COLO668 (cell line): Measurements from ENCODE around the gene BASP1.
"Not testable (repeated sequence)": the region's sequence is repeated elsewhere in the genome, so short reads cannot be mapped to it uniquely, and the experiment has no call there.

Experiments
- DNase-seq: peaks from one replicate; lab custom pipeline; 2025; ENCODE audit not compliant: unreplicated experiment; lab: John Stamatoyannopoulos, UW

Gene BASP1

DNA sequence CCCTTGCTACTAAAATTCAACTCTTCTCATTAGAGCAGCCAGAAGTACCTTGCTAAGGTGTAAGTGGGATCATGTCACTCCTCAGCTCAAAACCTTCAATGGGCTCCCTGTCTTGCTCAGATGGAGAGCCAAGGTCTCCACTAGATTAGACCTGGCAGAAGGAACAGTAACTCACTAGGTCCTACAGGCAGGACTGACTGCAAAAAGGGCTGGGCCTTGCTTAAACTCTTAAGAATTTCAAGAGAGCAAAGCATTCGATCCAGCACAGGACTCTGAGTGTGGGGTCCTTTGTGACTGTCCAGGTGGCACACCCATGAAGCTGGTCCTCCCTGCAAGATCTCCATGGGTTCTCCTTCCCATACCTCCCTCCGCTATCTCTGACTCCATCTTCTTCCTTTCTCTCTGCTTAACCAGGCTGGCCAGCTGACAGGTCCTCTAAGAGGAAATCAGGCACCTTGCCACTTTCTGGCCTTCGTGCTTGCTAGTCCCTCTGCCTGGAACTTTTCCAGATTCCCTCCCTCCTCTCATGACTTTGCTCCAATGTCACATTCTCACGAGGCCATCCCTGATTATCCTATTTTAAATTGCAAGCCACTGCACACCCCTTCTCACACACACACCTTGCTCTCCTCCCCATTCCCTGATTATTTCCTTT is 70.2 kb downstream of the BASP1 start:
- no peak for DNase-seq

- no peak for DNase-seq
Measured at GRCh38 chr5:17288570-17288969, 71.1 kb downstream of the BASP1 start.

- DNase-seq, result no peak
Measured at GRCh38 chr5:17289681-17290539, 72.5 kb downstream of the BASP1 start.

GRCh38 chr5:17290540-17290974 is 73.1 kb downstream of the BASP1 start:
- no peak for DNase-seq

GRCh38 chr5:17292434-17293015 is 75.1 kb downstream of the BASP1 start:
- no peak for DNase-seq

DNA sequence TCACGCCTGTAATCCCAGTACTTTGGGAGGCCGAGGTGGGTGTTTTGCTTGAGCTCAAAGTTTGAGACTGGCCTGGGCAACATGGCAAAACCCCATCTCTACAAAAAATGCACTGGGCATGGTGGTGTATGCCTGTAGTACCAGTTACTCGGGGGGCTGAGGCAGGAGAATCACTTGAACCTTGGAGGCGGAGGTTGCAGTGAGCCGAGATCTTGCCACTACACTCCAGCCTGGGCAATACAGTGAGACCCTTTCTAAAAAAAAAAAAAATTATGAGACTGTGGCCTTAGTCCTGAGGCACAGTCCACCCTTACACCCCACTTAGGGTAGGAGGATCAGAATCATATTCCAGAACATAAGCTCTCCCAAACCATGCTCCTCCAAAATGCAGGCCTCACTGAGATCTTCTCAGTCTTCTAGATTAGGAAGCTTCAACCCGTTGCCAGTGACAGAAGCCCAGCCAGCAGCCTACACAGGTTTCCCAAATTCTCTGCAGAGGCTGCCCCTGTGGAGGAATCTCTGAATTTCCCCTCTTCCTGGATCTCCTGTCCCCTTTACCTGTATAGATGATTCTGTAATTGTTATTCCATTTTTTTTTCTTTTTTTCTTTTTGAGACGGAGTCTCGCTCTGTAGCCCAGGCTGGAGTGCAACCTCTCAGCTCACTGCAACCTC is 77.3 kb downstream of the BASP1 start:
- no peak for DNase-seq

DNA sequence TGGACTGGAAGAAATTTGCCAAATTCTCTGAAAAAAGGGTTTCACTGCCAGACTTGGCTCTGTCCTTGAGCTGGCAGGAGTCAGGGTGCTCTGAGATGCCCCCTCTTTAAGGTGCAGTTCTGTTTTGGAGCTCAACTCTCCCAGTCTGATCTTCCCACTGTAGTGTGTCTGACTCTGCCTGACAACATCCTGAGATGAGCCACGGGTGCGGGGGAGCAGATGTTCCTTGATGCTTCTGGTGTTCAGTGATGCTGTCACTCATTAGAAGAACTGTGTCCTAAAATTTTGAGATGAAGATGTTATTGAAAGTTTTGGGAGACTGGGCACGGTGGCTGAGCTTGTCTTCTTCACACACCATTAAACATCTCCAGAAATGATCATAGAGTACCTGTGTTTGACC is 78.2 kb downstream of the BASP1 start:
- no peak for DNase-seq

DNA sequence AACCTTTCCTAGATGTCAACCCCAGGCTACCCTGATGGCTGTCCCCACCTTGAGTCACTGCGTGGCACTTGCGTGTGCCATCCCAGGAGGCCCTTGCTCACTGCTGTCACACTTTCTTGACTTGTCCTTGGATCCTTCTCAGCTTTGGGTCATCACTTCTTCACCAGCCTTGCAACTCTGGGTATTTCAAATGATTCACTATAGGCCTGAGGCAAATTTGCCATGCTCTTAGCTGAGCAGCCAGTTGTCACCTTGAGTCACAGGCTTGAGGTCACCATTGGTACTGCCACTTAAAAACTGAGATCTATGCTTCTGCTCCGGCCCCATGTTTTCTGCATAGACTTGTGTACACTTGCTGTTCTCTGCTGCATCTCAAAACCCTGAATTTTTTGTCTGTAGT is 84.7 kb downstream of the BASP1 start:
- no peak for DNase-seq

DNA sequence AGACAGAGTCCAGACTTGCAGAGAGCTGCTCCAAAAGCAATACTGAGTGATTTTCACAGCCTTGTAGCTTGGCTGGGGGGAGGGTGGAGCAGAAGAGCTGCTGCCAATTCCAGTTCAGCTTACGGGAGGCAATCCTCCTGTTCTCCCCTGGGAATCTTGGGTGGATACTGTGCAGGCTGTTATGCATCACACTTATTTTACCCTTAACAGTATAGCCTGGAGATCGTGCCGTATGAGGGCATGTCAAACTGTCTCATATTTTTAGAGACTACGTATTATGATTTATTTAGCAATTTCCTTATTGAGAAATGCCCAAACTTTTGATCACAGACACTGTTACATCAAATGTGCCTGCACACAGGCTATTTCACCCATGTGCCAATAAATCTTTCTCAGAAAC is 85.2 kb downstream of the BASP1 start:
- no peak for DNase-seq

- no peak for DNase-seq
Measured at GRCh38 chr5:17304282-17304681, 86.9 kb downstream of the BASP1 start.

- no peak for DNase-seq
Measured at GRCh38 chr5:17305017-17305416, 87.6 kb downstream of the BASP1 start.

DNA sequence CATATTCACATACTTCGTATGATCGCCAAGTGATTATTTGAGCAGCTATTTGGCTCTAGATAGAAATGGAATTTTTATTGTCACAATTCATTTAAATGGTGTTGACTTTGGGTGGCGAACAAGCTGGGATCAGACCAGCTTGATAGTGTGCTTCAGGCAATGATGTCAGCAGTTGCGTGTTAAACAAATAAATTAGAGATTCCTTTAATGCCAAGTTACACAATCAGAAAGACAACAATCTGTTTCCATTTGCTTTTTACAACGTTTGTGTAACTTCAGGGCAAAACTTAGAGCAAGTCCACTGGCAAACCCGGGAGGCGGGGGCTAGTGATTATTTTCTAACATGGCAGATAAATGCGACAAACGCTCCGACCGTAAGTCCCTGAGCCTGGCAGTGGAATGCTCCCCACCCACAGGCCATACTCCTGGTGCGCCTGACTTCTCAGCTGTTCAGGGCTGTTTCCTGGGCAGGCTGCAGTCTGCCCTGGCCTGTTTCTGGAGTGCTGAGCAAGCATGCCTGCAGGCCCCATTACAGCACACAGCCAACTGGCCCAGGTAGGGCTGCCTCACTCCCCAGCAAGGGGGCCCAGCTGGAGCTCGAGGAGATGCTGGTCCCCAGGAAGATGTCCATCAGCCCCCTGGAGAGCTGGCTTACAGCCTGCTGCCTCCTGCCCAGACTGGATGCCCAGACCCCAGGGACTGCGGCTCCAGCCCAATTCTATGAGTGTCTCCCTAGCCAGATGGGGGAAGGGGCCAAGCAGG is 88.7 kb downstream of the BASP1 start:
- no peak for DNase-seq

- DNase-seq, result no peak
Measured at GRCh38 chr5:17306726-17307091, 89.3 kb downstream of the BASP1 start.

DNA sequence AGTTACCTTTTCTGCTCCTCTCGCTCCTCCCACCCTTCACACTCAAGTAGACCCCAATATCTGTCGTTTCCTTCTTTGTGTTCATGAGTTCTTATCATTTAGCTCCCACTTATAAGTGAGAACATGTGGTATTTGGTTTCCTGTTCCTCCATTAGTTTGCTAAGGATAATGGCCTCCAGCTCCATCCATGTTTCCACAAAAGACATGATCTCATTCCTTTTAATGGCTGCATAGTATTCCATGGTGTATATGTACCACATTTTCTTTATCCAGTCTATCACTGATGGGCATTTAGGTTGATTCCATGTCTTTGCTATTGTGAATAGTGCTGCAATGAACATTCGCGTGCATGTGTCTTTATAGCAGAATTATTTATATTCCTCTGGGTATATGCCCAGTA is 90.0 kb downstream of the BASP1 start:
- not testable (repeated sequence) for DNase-seq

DNA sequence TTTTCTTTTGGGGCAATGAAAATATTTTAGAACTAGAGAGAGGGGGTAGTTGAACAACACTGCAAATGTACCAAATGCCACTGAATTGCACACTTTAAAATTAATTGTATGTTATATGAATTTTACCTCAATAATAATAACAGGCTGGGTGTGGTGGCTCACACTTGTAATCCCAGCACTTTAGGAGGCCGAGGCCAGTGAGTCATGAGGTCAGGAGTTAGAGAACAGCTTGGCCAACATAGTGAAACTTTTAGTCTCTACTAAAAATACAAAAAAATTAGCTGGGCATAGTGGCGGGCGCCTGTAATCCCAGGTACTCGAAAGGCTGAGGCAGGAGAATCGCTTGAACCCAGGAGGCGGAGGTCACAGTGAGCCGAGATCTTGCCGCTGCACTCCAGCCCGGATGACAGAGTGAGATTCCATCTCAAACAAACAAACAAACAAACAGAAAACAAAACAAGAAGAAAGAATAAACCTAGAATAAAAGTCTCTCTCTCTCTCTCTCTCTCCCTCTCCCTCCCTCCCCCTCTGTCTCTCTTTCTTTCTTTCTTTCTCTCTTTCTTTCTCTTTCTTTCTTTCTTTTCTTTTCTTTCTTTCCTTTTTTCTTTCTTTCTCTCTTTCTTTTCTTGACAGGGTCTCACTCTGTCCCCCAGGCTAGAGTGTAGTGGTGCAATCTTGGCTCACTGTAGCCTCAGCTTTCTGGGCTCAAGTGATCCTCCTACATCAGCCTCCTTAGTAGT is 91.1 kb downstream of the BASP1 start:
- no peak for DNase-seq

- no peak for DNase-seq
Measured at GRCh38 chr5:17309462-17309861, 92.0 kb downstream of the BASP1 start.

GRCh38 chr5:17310502-17310901 is 93.1 kb downstream of the BASP1 start:
- not testable (repeated sequence) for DNase-seq

DNA sequence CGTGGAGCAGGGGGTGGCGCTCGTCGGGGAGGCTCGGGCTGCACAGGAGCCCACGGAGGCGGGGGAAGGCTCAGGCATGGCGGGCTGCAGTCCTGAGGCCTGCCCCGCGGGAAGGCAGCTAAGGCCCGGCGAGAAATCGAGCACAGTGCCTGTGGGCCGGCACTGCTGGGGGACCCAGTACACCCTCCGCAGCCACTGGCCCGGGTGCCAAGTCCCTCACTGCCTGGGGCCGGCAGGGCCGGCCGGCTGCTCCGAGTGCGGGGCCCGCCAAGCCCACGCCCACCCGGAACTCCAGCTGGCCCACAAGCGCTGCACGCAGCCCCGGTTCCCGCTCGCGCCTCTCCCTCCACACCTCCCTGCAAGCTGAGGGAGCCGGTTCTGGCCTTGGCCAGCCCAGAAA is 94.4 kb downstream of the BASP1 start:
- DNase-seq, result not testable (repeated sequence)

GRCh38 chr5:17312358-17312757 is 94.9 kb downstream of the BASP1 start:
- DNase-seq, result no peak

- no peak for DNase-seq
Measured at GRCh38 chr5:17314907-17315471, 97.6 kb downstream of the BASP1 start.
